Omental fat pad (tissue), 4 donors: Measurements from ENCODE around the gene PGM5. TPM values are rescaled to one million over a fixed set of nuclear protein-coding genes. Genes with fewer than 3 reads are reported as not detected.
"Not testable (repeated sequence)": the region's sequence is repeated elsewhere in the genome, so short reads cannot be mapped to it uniquely, and the experiment has no call there.

ENCODE experiments used
- ATAC-seq: fragments of 150-250 bp; one replicate; pipeline ENCODE4 v1.9.1; 2016; ENCODE audit warnings: mild to moderate bottlenecking, moderate library complexity; ENCODE audit not compliant: low FRiP score
- DNase-seq: peaks from one replicate; pipeline ENCODE4 v3.0.0-alpha.2; 2019; ENCODE audit warnings: low spot score
- total RNA-seq, 4 donors: library from RNA; depleted of rRNA; stranded (reverse); fragments of >200 nt; gene quantifications; one replicate each; pipeline ENCODE4 v1.1.0, GENCODE V29; 2016

The PGM5 gene
- total RNA-seq: 10 to 100 TPM; 18.1 to 63.7 (median 26.3) TPM

GRCh38 chr9:68356380-68357118 is at the start of gene PGM5:
Gene PGM5, plus strand, starts transcription at chr9:68356611. Its CDS starts 517 bp downstream, at chr9:68357128.
- peak; percentile 85 for ATAC-seq
- DNase-seq: not testable (repeated sequence)

- not testable (repeated sequence) for DNase-seq
- ATAC-seq: peak; percentile 37
Observed at GRCh38 chr9:68307127-68307526, 49.3 kb upstream of the PGM5 start.

GRCh38 chr9:68307654-68308053 is 48.8 kb upstream of the PGM5 start:
- ATAC-seq: peak; percentile 19
- not testable (repeated sequence) for DNase-seq

GRCh38 chr9:68311208-68311607 is 45.2 kb upstream of the PGM5 start:
- DNase-seq, ATAC-seq: not testable (repeated sequence)

- DNase-seq, ATAC-seq: not testable (repeated sequence)
Observed at GRCh38 chr9:68318209-68318608, 38.2 kb upstream of the PGM5 start.

- not testable (repeated sequence) for ATAC-seq
Observed at GRCh38 chr9:68323749-68324148, 32.7 kb upstream of the PGM5 start.

GRCh38 chr9:68324518-68324917 is 31.9 kb upstream of the PGM5 start:
- ATAC-seq, DNase-seq: not testable (repeated sequence)

More at GRCh38 chr9:68323749-68324148, 32.7 kb upstream of the PGM5 start:
- DNase-seq: not testable (repeated sequence)

- not testable (repeated sequence) for ATAC-seq, DNase-seq
Observed at GRCh38 chr9:68329106-68329505, 27.3 kb upstream of the PGM5 start.

- not testable (repeated sequence) for DNase-seq, ATAC-seq
Observed at GRCh38 chr9:68330531-68331173, 25.8 kb upstream of the PGM5 start.

- not testable (repeated sequence) for ATAC-seq, DNase-seq
Observed at GRCh38 chr9:68332122-68332521, 24.3 kb upstream of the PGM5 start.

- not testable (repeated sequence) for DNase-seq
- peak; percentile 86 for ATAC-seq
Observed at GRCh38 chr9:68335935-68336334, 20.5 kb upstream of the PGM5 start.

GRCh38 chr9:68336639-68337339 is 19.6 kb upstream of the PGM5 start:
- not testable (repeated sequence) for DNase-seq
- ATAC-seq: peak; percentile 93

GRCh38 chr9:68338000-68338399 is 18.4 kb upstream of the PGM5 start:
- DNase-seq, ATAC-seq: not testable (repeated sequence)

- peak; percentile 84 for ATAC-seq
- DNase-seq: not testable (repeated sequence)
Observed at GRCh38 chr9:68342265-68343025, 14.0 kb upstream of the PGM5 start.

- DNase-seq, ATAC-seq: not testable (repeated sequence)
Observed at GRCh38 chr9:68343242-68343641, 13.2 kb upstream of the PGM5 start.

- not testable (repeated sequence) for DNase-seq, ATAC-seq
Observed at GRCh38 chr9:68343992-68344391, 12.4 kb upstream of the PGM5 start.

- ATAC-seq, DNase-seq: not testable (repeated sequence)
Observed at GRCh38 chr9:68351689-68352088, 4.7 kb upstream of the PGM5 start.

GRCh38 chr9:68355993-68356379 is 425 bp upstream of the PGM5 start:
- not testable (repeated sequence) for DNase-seq, ATAC-seq

GRCh38 chr9:68357119-68357714 is 806 bp downstream of the PGM5 start:
- ATAC-seq: peak; percentile 33
- DNase-seq: not testable (repeated sequence)
